GM10248 (cell line): ENCODE data around the gene INIP.

Source experiments
- CTCF ChIA-PET: fragments of 300-600 bp; sonication (Branson Sonifier 250); formaldehyde crosslinking; extraction: SDS; loops from one replicate; lab custom pipeline; 2021; ENCODE audit warnings: antibody characterized with exemption; lab: Yijun Ruan, JAX
- POLR2A ChIA-PET: fragments of 350-650 bp; sonication (Branson Sonifier 250); formaldehyde crosslinking; extraction: SDS; loops from one replicate; lab custom pipeline; 2020; ENCODE audit warnings: antibody characterized with exemption; lab: Yijun Ruan, JAX
- DNase-seq: peaks from one replicate; pipeline ENCODE4 v3.0.0; 2012; ENCODE audit errors: extremely low spot score
- CTCF ChIP-seq: IDR thresholded peaks from 2 replicates; pipeline ENCODE4 v1.5.1; 2012; ENCODE audit warnings: mild to moderate bottlenecking, low read depth; ENCODE audit errors: extremely low read depth, missing control alignments, control extremely low read depth

The INIP gene, protein sequence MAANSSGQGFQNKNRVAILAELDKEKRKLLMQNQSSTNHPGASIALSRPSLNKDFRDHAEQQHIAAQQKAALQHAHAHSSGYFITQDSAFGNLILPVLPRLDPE

DNA sequence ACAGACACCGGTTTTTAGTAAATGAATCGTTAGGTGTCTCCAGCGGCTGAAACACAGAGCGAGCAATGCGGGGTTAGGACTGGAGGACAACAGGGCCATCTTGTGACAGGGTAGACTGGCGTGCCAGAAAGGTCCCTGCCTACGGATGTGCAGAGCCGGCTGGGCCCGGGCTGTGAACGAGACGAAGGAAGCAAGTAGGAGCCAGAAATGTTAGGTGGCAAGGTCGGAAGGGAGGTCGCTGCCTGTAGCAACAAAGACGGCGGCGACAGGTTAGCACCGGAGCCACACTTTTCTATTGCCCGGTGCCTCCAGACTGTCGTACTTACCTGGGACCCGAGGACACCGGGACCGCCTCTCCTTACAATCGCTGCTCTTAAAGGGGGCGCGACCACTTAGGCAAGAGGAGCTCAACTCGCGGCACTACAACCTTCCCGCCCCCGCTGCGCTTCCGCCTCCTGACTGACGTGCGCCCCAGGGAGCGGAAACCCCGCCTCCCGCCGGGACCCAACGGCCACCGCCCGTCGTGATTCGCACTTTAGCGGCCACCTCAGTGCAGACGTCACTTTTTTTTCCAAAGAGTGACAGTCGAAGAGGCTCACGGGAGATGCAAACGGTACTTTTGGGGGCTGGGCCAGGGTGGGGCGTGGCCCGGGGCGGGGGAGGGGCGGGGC lies at the start of gene INIP:
Gene INIP (minus strand): TSS at position 457 of the 671 bp plus-strand sequence. CDS start 1,632 bp downstream, outside the sequence.
- peak; percentile 25 for TF ChIP-seq CTCF
- POLR2A ChIA-PET: interaction anchor here (0.8 kb wide), 1 partner anchor 36 kb away, joined by 3 read pairs; no protein-coding TSS in a partner anchor
- peak; percentile 97 for DNase-seq
- CTCF ChIA-PET: interaction anchor here (0.7 to 2.1 kb wide), 6 partner anchors 10 to 75 kb away, joined by 3 to 10 read pairs (median 4); no protein-coding TSS in a partner anchor

DNA sequence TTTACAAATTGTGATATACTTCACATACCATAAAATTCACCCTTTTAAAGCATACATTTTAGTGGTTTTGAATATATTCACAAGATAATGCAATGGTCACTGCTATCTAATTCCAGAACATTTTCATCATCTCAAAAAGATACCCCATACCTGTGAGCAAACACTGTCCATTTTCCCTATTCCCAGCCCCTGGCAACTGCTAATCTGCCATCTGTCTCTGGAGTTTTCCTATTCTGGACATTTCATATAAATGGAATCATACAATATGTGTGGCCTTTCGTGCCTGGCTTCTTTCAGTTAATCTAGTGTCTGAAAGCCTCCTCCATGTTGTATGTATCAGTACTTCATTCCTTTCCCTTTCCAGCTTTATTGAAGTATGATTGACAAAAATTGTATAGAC lies 47.4 kb upstream of the INIP start:
- CTCF ChIA-PET: interaction anchor here (0.8 kb wide), 1 partner anchor 10 kb away, joined by 3 read pairs; no protein-coding TSS in a partner anchor

GRCh38 chr9:112764837-112765236 lies 46.9 kb upstream of the INIP start:
- POLR2A ChIA-PET: no interaction called here

More for the DNA sequence above, 47.4 kb upstream of the INIP start:
- POLR2A ChIA-PET: no interaction called here
- DNase-seq: no peak
- no peak for TF ChIP-seq CTCF

GRCh38 chr9:112764344-112764743 lies 46.4 kb upstream of the INIP start:
- no peak for TF ChIP-seq CTCF
- no peak for DNase-seq
- POLR2A ChIA-PET: no interaction called here
- CTCF ChIA-PET: interaction anchor here (0.8 to 1.0 kb wide), 3 partner anchors 9 to 15 kb away, joined by 3 to 5 read pairs (median 3); no protein-coding TSS in a partner anchor

More at GRCh38 chr9:112764837-112765236, 46.9 kb upstream of the INIP start:
- no peak for DNase-seq
- no peak for TF ChIP-seq CTCF
- CTCF ChIA-PET: interaction anchor here (0.8 to 1.0 kb wide), 3 partner anchors 9 to 15 kb away, joined by 3 to 5 read pairs (median 3); no protein-coding TSS in a partner anchor

GRCh38 chr9:112762726-112763518 lies 45.0 kb upstream of the INIP start:
- TF ChIP-seq CTCF: no peak
- no peak for DNase-seq
- CTCF ChIA-PET: interaction anchor here (1.4 kb wide), 1 partner anchor 9 kb away, joined by 4 read pairs; no protein-coding TSS in a partner anchor
- POLR2A ChIA-PET: no interaction called here
